HCT116 (cell line): ENCODE data around the gene ENTPD6. TPM values are rescaled to one million over a fixed set of nuclear protein-coding genes. Genes with fewer than 3 reads are reported as not detected.

Source experiments
- ATAC-seq: fragments of 200-7000 bp; cut with Tn5 transposase; 2 replicates; pipeline ENCODE4 v1.9.1; 2020; ENCODE audit warnings: mild to moderate bottlenecking, moderate library complexity
- BruUV-seq: library from RNA; stranded (reverse); fragments of 400-500 nt; replicated peaks from 2 replicates; lab custom pipeline; 2021; lab: Mats Ljungman, UMichigan
- CTCF ChIA-PET: fragments of 300-600 bp; sonication (Branson Sonifier 250); formaldehyde crosslinking; loops from one replicate; lab custom pipeline; 2021; ENCODE audit warnings: antibody characterized with exemption; lab: Charles Lee
- POLR2A ChIA-PET: fragments of 300-600, 350-600 bp; sonication (Branson Sonifier 250); formaldehyde crosslinking; loops from one replicate; lab custom pipeline; 2021; ENCODE audit warnings: antibody characterized with exemption; lab: Charles Lee
- RAD21 ChIA-PET, 2 experiments: fragments of 300-600 bp; sonication (Branson Sonifier 250); formaldehyde crosslinking; loops; one replicate each; lab custom pipeline; 2023; ENCODE audit warnings: low total read pairs in 2 of 2; ENCODE audit not compliant: uncharacterized antibody in 2 of 2, unreplicated experiment in 2 of 2, low non-redundant PET in 1 of 2; lab: Charles Lee
- DNase-seq: peaks from one replicate; pipeline ENCODE4 v3.0.0-alpha.2; 2010; ENCODE audit warnings: low read depth, low spot score
- H2AFZ ChIP-seq: fragments of 200-600 bp; shearing (Covaris generic), sonication (generic); 2 replicates; pipeline ENCODE4 v1.6.1; 2017; ENCODE audit warnings: low read depth, mixed run types, mixed read lengths, antibody characterized with exemption, low read length; ENCODE audit not compliant: poor library complexity, severe bottlenecking
- H3K27ac ChIP-seq: 2 replicates; pipeline ENCODE4 v1.5.1; 2012; ENCODE audit warnings: low read depth, low read length
- H3K27me3 ChIP-seq: fragments of 200-600 bp; sonication (generic); 2 replicates; pipeline ENCODE4 v1.6.1; 2016; ENCODE audit warnings: mixed run types, low read length, mixed read lengths; ENCODE audit not compliant: insufficient read depth
- H3K36me3 ChIP-seq, 2 experiments: fragments of 200-500 bp in 1 of 2; fragments of 200-600 bp in 1 of 2; sonication (Bioruptor generic) in 1 of 2; sonication (generic) in 1 of 2; 2 replicates each; pipeline versions ENCODE4 v1.5.1 to v1.6.1; 2014 to 2016; ENCODE audit warnings: low read length in 2 of 2, inconsistent platforms in 1 of 2, mixed read lengths in 1 of 2, mixed run types in 1 of 2; ENCODE audit not compliant: insufficient read depth in 2 of 2, control insufficient read depth in 1 of 2
- H3K4me1 ChIP-seq, 2 experiments: fragments of 200-600 bp in 1 of 2; sonication (generic) in 1 of 2; 2 replicates each; pipeline versions ENCODE4 v1.5.1 to v1.6.1; 2012 to 2017; ENCODE audit warnings: low read length in 2 of 2, inconsistent platforms in 1 of 2, mild to moderate bottlenecking in 1 of 2, mixed read lengths in 1 of 2, mixed run types in 1 of 2, moderate library complexity in 1 of 2; ENCODE audit not compliant: insufficient read depth in 2 of 2, control insufficient read depth in 1 of 2
- H3K4me2 ChIP-seq: fragments of 200-600 bp; sonication (generic); 2 replicates; pipeline ENCODE4 v1.6.1; 2017; ENCODE audit warnings: mixed run types, low read length, mixed read lengths
- H3K4me3 ChIP-seq, 2 experiments: fragments of 200-600 bp in 1 of 2; sonication (generic) in 1 of 2; replicated peaks in 1 of 2; 2 replicates each; pipeline ENCODE4 v1.5.1; 2011 to 2016; ENCODE audit warnings: low read length in 2 of 2, control low read depth in 1 of 2, low read depth in 1 of 2, mild to moderate bottlenecking in 1 of 2, mixed read lengths in 1 of 2, mixed run types in 1 of 2
- H3K79me2 ChIP-seq: fragments of 200-600 bp; sonication (generic); 2 replicates; pipeline ENCODE4 v1.6.1; 2017; ENCODE audit warnings: mild to moderate bottlenecking, mixed run types, low read length, moderate library complexity, mixed read lengths; ENCODE audit not compliant: insufficient read depth
- H3K9ac ChIP-seq: fragments of 200-600 bp; sonication (generic); 2 replicates; pipeline ENCODE4 v1.6.1; 2016; ENCODE audit warnings: low read length, mixed read lengths
- H3K9me2 ChIP-seq: fragments of 200-600 bp; sonication (generic), shearing (Covaris generic); 2 replicates; pipeline ENCODE4 v1.6.1; 2017; ENCODE audit warnings: mixed run types, mild to moderate bottlenecking, moderate library complexity; ENCODE audit not compliant: insufficient read depth
- H3K9me3 ChIP-seq, 2 experiments: fragments of 200-500 bp in 1 of 2; fragments of 200-600 bp in 1 of 2; sonication (Bioruptor generic) in 1 of 2; sonication (generic) in 1 of 2; 2 replicates each; pipeline ENCODE4 v1.6.1; 2014 to 2017; ENCODE audit warnings: low read length in 2 of 2, mixed read lengths in 2 of 2, inconsistent platforms in 1 of 2, low read depth in 1 of 2, mild to moderate bottlenecking in 1 of 2, mixed run types in 1 of 2, moderate library complexity in 1 of 2; ENCODE audit not compliant: control insufficient read depth in 1 of 2, insufficient read depth in 1 of 2
- H4K20me1 ChIP-seq: fragments of 200-600 bp; sonication (generic), shearing (Covaris generic); 2 replicates; pipeline ENCODE4 v1.6.1; 2017; ENCODE audit warnings: mixed run types, mild to moderate bottlenecking, moderate library complexity; ENCODE audit not compliant: insufficient read depth
- CBX3 ChIP-seq: IDR thresholded peaks from 2 replicates; pipeline ENCODE4 v1.6.1; 2012; ENCODE audit warnings: low read depth
- CEBPB ChIP-seq: IDR thresholded peaks from 2 replicates; pipeline ENCODE4 v1.6.1; 2012; ENCODE audit warnings: low read depth
- CTCF ChIP-seq, 3 experiments: fragments of 200-600 bp in 1 of 3; sonication (generic) in 1 of 3; IDR thresholded peaks in 2 of 3; conservative IDR thresholded peaks in 1 of 3; 2 replicates each; pipeline ENCODE4 v1.5.1; 2012 to 2017; ENCODE audit warnings: low read depth in 2 of 3, low read length in 2 of 3, antibody characterized with exemption in 1 of 3, borderline replicate concordance in 1 of 3, control low read depth in 1 of 3, mild to moderate bottlenecking in 1 of 3, mixed read lengths in 1 of 3, mixed run types in 1 of 3, moderate library complexity in 1 of 3; ENCODE audit not compliant: insufficient read depth in 1 of 3
- EGR1 ChIP-seq: IDR thresholded peaks from 2 replicates; pipeline ENCODE4 v1.6.1; 2012; ENCODE audit warnings: low read depth
- ELF1 ChIP-seq: IDR thresholded peaks from 2 replicates; pipeline ENCODE4 v1.6.1; 2012; ENCODE audit warnings: low read depth, borderline replicate concordance
- EZH2phosphoT487 ChIP-seq: fragments of 200-600 bp; IDR thresholded peaks from 2 replicates; pipeline ENCODE4 v1.6.1; 2018; ENCODE audit warnings: antibody characterized with exemption, borderline replicate concordance
- FOSL1 ChIP-seq: IDR thresholded peaks from 2 replicates; pipeline ENCODE4 v1.6.1; 2012; ENCODE audit warnings: low read depth
- JUND ChIP-seq: IDR thresholded peaks from 2 replicates; pipeline ENCODE4 v1.6.1; 2012
- POLR2A ChIP-seq: IDR thresholded peaks from 2 replicates; pipeline ENCODE4 v1.7.0; 2011; ENCODE audit warnings: borderline replicate concordance; ENCODE audit not compliant: insufficient read depth, insufficient read length; ENCODE audit errors: extremely low read depth
- POLR2AphosphoS5 ChIP-seq: IDR thresholded peaks from 2 replicates; pipeline ENCODE4 v1.6.1; 2011; ENCODE audit warnings: mild to moderate bottlenecking, low read depth, low read length, moderate library complexity
- REST ChIP-seq: IDR thresholded peaks from 2 replicates; pipeline ENCODE4 v1.6.1; 2012; ENCODE audit warnings: low read depth
- SIN3A ChIP-seq: IDR thresholded peaks from 2 replicates; pipeline ENCODE4 v1.6.1; 2012; ENCODE audit warnings: low read depth
- TCF7L2 ChIP-seq: IDR thresholded peaks from 2 replicates; pipeline ENCODE4 v1.7.0; 2011; ENCODE audit warnings: borderline replicate concordance, inconsistent platforms; ENCODE audit not compliant: insufficient read depth, insufficient read length; ENCODE audit errors: extremely low read depth
- ZBTB33 ChIP-seq: IDR thresholded peaks from 2 replicates; pipeline ENCODE4 v1.6.1; 2011; ENCODE audit warnings: mild to moderate bottlenecking, low read length, moderate library complexity; ENCODE audit not compliant: insufficient replicate concordance; ENCODE audit errors: extremely low read depth
- ZFX ChIP-seq: fragments of 450-650 bp; IDR thresholded peaks from 2 replicates; pipeline ENCODE4 v1.6.1; 2017
- ZNF274 ChIP-seq: fragments of 200-500 bp; sonication (Bioruptor generic); IDR thresholded peaks from 2 replicates; pipeline ENCODE4 v1.6.1; 2014; ENCODE audit warnings: mild to moderate bottlenecking, low read depth, low read length, inconsistent platforms
- intact Hi-C: fragments of 100-400 bp; cut with micrococcal nuclease; formaldehyde crosslinking; loops from 2 replicates; pipeline ENCODE4 v1.10.0; 2022
- total RNA-seq: library from RNA; stranded (reverse); gene quantifications from one replicate; pipeline ENCODE4 v1.2.1, GENCODE V29; 2021; ENCODE audit not compliant: unreplicated experiment

The ENTPD6 gene
- total RNA-seq, 1 experiment from 2014 or later: 89.2 TPM

GRCh38 chr20:25147716-25148115 is 47.8 kb upstream of the ENTPD6 start:
- Histone ChIP-seq H3K27ac (no peak overlapping the region), H3K4me2 (no peak overlapping the region), H3K36me3 (no peaks in the 10 kb centered on the region), H3K9ac (no peak overlapping the region), H3K27me3 (no peaks in the 10 kb centered on the region), H3K9me3 (no peaks in the 10 kb centered on the region), H2AFZ (no peak overlapping the region), H4K20me1 (no peaks in the 10 kb centered on the region), H3K4me1 (no peaks in the 10 kb centered on the region), H3K79me2 (no peaks in the 10 kb centered on the region), H3K9me2 (no peaks in the 10 kb centered on the region), H3K4me3 (no peak overlapping the region)
- ATAC-seq: no peak
- no peak for DNase-seq
- no TSS peak for BruUV-seq
- intact Hi-C loops: no loop called here
- ChIA-PET POLR2A (no interaction called here), RAD21 (no interaction called here), CTCF (no interaction called here)
- TF ChIP-seq POLR2AphosphoS5 (no peak), CBX3 (no peak), TCF7L2 (no peak), FOSL1 (no peak), CTCF (IDR thresholded peaks at IDR 0.05 in 2 of 3, conservative IDR thresholded peaks at IDR 0.05 in 1 of 3; ENCODE audit: borderline replicate concordance in 1 of 3, insufficient read depth in 1 of 3, low read depth in 2 of 3, low read length in 2 of 3) (no peak), JUND (no peak), EGR1 (no peak), ZBTB33 (no peak), ELF1 (no peak), REST (no peak), CEBPB (no peak), POLR2A (no peak), ZFX (no peak), SIN3A (no peak), EZH2phosphoT487 (no peak), ZNF274 (no peak)
